ENCODE measurements around the gene RENBP.
A peak's percentile ranks its signal among the peaks of the same experiment; 100 is the strongest.

Gene RENBP

DNA sequence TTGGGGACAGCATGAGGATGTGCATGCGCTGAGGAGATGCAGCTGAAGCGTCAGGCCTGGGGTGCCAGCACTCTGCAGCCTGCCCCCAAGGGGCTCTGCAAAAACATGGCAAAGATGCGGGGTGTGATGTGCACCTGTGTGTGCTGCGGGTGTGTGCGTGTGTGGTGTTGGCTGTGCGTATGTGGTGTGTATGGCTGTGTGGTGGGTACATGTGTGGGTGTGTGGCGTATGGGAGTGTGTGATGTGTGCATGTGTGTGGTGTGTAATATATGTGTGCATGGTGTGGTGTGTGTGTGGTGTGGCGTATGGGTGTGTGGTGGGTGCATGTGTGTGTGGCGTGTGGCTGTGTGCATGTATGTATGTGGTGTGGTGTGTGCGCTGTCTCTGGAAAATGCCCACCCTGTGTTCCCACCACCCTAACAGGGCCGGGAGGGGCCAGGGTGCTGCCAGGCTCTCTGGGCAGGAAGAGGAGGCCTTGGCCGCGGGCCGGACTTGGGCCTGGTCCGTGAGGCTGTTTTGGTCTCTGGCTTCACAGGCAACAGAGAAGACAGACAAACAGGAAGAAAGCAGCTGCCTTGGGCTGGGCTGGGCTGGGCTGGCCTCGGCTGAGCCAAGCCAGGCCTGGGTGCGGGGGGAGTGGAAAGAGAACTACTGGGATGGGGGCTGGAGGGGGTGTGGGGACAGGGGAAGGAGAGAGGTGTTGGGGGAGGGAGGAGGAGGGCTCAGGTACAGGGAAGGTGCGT, 41.0 kb downstream of the RENBP start:
- TF ChIP-seq, protein P1, sequence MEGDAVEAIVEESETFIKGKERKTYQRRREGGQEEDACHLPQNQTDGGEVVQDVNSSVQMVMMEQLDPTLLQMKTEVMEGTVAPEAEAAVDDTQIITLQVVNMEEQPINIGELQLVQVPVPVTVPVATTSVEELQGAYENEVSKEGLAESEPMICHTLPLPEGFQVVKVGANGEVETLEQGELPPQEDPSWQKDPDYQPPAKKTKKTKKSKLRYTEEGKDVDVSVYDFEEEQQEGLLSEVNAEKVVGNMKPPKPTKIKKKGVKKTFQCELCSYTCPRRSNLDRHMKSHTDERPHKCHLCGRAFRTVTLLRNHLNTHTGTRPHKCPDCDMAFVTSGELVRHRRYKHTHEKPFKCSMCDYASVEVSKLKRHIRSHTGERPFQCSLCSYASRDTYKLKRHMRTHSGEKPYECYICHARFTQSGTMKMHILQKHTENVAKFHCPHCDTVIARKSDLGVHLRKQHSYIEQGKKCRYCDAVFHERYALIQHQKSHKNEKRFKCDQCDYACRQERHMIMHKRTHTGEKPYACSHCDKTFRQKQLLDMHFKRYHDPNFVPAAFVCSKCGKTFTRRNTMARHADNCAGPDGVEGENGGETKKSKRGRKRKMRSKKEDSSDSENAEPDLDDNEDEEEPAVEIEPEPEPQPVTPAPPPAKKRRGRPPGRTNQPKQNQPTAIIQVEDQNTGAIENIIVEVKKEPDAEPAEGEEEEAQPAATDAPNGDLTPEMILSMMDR (IDR thresholded peaks at IDR 0.05; ENCODE audit: low read depth, low read length, missing control alignments) = no peak
- in situ Hi-C loops (cut with HindIII; ENCODE audit: low sequenced_read_pairs) = no loop called here
- H3K4me3 ChIP-seq (ENCODE audit: low read depth, low read length) = no peak overlapping the region
- DNase-seq (ENCODE audit: low read depth) = no peak

DNA sequence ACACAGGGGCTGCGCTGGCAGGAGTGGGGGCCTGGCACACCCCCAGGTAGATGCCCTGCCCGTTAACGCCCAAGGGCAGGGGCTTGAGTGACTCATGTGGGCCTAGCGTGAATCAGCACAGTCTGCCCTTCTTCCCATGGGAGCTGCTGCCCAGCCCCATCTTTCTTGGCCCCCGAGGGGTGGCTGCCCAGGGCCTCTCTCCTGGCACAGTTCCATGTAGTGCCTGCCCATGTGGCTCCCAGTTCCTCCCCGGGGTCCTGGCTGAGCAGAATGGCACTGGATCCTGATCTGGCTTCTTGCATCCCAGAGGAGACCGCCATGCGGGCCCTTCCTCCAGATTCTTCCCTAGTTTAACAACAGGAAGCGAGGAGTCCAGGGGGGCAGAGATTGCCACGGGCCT, 42.1 kb downstream of the RENBP start:
- DNase-seq (ENCODE audit: low read depth) = no peak
- in situ Hi-C loops (cut with HindIII; ENCODE audit: low sequenced_read_pairs) = no loop called here
- TF ChIP-seq, protein P1 (IDR thresholded peaks at IDR 0.05; ENCODE audit: low read depth, low read length, missing control alignments) = no peak
- no peak overlapping the region for H3K4me3 ChIP-seq (ENCODE audit: low read depth, low read length)

- no peak for DNase-seq (ENCODE audit: low read depth)
- in situ Hi-C loops (cut with HindIII; ENCODE audit: low sequenced_read_pairs) = no loop called here
- H3K4me3 ChIP-seq (ENCODE audit: low read depth, low read length) = no peak overlapping the region
- TF ChIP-seq, protein P1 (IDR thresholded peaks at IDR 0.05; ENCODE audit: low read depth, low read length, missing control alignments) = no peak
Observed at GRCh38 chrX:153901753-153902140, 42.7 kb downstream of the RENBP start.

DNA sequence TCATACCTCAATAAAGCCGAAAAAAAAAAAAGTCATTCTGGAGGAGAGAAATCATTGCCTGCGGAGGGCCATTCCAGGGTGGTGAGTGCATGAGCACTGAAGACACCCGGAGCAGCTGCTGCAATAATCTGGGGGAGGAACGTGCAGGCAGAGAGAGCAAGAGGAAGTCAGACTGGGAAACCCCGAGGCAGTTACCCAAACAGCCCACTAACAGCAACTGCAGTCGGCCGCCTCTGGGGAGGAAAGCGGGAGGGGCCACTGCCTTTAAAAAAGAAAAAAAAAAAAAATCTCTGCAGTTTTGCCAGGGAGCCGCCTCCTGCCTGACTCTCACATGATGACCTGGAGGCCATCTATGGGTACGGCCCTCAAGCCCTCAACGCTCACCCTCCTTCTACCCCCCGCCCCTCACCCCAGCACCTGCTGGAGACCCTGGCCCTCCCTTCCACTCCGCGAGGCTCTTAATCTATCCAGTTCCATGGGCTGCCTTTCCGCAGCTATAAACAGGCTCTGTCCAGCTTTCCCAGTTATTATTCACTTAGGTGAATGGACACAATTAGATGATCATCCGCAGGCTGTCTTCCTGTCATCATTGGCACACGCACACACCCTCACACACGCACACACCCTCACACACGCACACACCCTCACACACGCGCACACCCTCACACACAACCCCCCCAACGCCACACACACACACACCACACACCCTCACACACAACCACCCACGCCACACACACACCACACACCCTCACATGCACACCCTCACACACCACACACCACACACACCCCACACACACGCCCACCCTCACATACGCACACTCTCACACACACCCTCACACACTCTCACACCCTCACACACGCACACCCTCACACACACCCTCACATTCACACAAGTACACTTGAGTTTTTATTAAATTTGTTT, 43.4 kb downstream of the RENBP start:
- in situ Hi-C loops (cut with HindIII; ENCODE audit: low sequenced_read_pairs) = no loop called here
- peak; percentile 11 for DNase-seq (ENCODE audit: low read depth)
- no peak overlapping the region for H3K4me3 ChIP-seq (ENCODE audit: low read depth, low read length)
- TF ChIP-seq, protein P1 (IDR thresholded peaks at IDR 0.05; ENCODE audit: low read depth, low read length, missing control alignments) = no peak

DNA sequence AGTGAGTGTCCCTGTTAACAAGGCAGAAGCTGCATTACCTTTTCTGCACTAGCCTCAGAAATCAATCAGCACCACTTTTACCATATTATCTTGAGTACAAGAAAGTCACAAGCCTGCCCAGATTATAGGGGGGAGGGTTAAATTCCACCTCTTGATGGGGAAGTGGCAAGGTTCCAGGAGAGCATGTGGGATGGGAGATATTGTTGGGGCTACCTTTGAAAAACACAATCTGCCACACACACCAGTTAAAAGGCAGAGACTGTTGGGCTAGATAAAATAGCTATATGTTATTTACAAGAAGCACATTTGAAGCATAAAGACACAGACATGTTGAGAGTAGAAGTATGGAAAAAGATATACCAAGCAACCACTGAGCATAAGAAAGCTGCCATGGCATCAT, 46.5 kb downstream of the RENBP start:
- no peak overlapping the region for H3K4me3 ChIP-seq (ENCODE audit: low read depth, low read length)

GRCh38 chrX:153889123-153889522, 55.3 kb downstream of the RENBP start:
- DNase-seq (ENCODE audit: low read depth) = no peak
- H3K4me3 ChIP-seq (ENCODE audit: low read depth, low read length) = no peak overlapping the region
- in situ Hi-C loops (cut with HindIII; ENCODE audit: low sequenced_read_pairs) = no loop called here
- TF ChIP-seq, protein P1 (IDR thresholded peaks at IDR 0.05; ENCODE audit: low read depth, low read length, missing control alignments) = no peak

More for the DNA sequence above, 46.5 kb downstream of the RENBP start:
- no peak for DNase-seq (ENCODE audit: low read depth)
- in situ Hi-C loops (cut with HindIII; ENCODE audit: low sequenced_read_pairs) = no loop called here
- TF ChIP-seq, protein P1 (IDR thresholded peaks at IDR 0.05; ENCODE audit: low read depth, low read length, missing control alignments) = no peak

Measured in astrocyte of the cerebellum (primary cell).